A172 (cell line): ENCODE data around the gene CLEC16A. TPM values are rescaled to one million over a fixed set of nuclear protein-coding genes. Genes with fewer than 3 reads are reported as not detected.

Experiments
- DNase-seq: peaks from one replicate; pipeline ENCODE4 v3.0.0-alpha.2; 2015; ENCODE audit warnings: low spot score
- total RNA-seq: library from RNA; depleted of rRNA; stranded (reverse); fragments of >200 nt; shearing (Covaris generic); gene quantifications from 2 replicates; pipeline ENCODE4 v1.2.3, GENCODE V29; 2014

Gene CLEC16A
- total RNA-seq, 1 experiment from 2014 or later, result 17.3 TPM

GRCh38 chr16:11140466-11140865 is 196.1 kb downstream of the CLEC16A start:
- DNase-seq, result no peak

GRCh38 chr16:11140867-11141266 is 196.5 kb downstream of the CLEC16A start:
- DNase-seq, result no peak

- no peak for DNase-seq
These were observed 197.3 kb downstream of the CLEC16A start for GRCh38 chr16:11141409-11142260.

GRCh38 chr16:11142261-11142630 is 197.9 kb downstream of the CLEC16A start:
- DNase-seq, result no peak

- no peak for DNase-seq
These were observed 198.6 kb downstream of the CLEC16A start for GRCh38 chr16:11142951-11143350.

- DNase-seq, result no peak
These were observed 199.1 kb downstream of the CLEC16A start for GRCh38 chr16:11143372-11144035.

GRCh38 chr16:11144122-11144521 is 199.8 kb downstream of the CLEC16A start:
- no peak for DNase-seq

- DNase-seq, result no peak
These were observed 200.9 kb downstream of the CLEC16A start for GRCh38 chr16:11145173-11145818.

- DNase-seq, result no peak
These were observed 201.5 kb downstream of the CLEC16A start for GRCh38 chr16:11145819-11146211.

- DNase-seq, result no peak
These were observed 202.8 kb downstream of the CLEC16A start for GRCh38 chr16:11147033-11147753.

GRCh38 chr16:11147754-11148444 is 203.5 kb downstream of the CLEC16A start:
- no peak for DNase-seq

GRCh38 chr16:11149011-11149616 is 204.8 kb downstream of the CLEC16A start:
- peak; percentile 63 for DNase-seq

- DNase-seq, result no peak
These were observed 205.8 kb downstream of the CLEC16A start for GRCh38 chr16:11150190-11150589.

- DNase-seq, result no peak
These were observed 207.0 kb downstream of the CLEC16A start for GRCh38 chr16:11151156-11151884.

GRCh38 chr16:11151885-11152629 is 207.7 kb downstream of the CLEC16A start:
- no peak for DNase-seq

- no peak for DNase-seq
These were observed 208.4 kb downstream of the CLEC16A start for GRCh38 chr16:11152677-11153331.

GRCh38 chr16:11155284-11155806 is 211.0 kb downstream of the CLEC16A start:
- peak; percentile 73 for DNase-seq

GRCh38 chr16:11156401-11156800 is 212.0 kb downstream of the CLEC16A start:
- DNase-seq, result no peak

- no peak for DNase-seq
These were observed 212.8 kb downstream of the CLEC16A start for GRCh38 chr16:11157143-11157542.
